GM18519 (cell line): ENCODE results near the gene FGFRL1.

ENCODE experiments used
- ATAC-seq: cut with Tn5 transposase; IDR thresholded peaks from one replicate; pipeline ENCODE4 v1.9.1; 2021; ENCODE audit warnings: mild to moderate bottlenecking, moderate library complexity; ENCODE audit not compliant: unreplicated experiment, low FRiP score

Gene FGFRL1

GRCh38 chr4:1011022-1011665, at the start of gene FGFRL1:
Gene FGFRL1 (plus strand): TSS chr4:1011626. CDS start chr4:1012486, 860 bp downstream.
- ATAC-seq, result no peak

GRCh38 chr4:962231-963208, 48.9 kb upstream of the FGFRL1 start:
- ATAC-seq, result no peak

GRCh38 chr4:963276-964225, 47.9 kb upstream of the FGFRL1 start:
- no peak for ATAC-seq

- ATAC-seq, result no peak
These were observed 46.9 kb upstream of the FGFRL1 start for GRCh38 chr4:964346-965025.

- no peak for ATAC-seq
These were observed 46.2 kb upstream of the FGFRL1 start for GRCh38 chr4:965048-965765.

- ATAC-seq, result no peak
These were observed 45.7 kb upstream of the FGFRL1 start for GRCh38 chr4:965766-966134.

- ATAC-seq, result no peak
These were observed 44.9 kb upstream of the FGFRL1 start for GRCh38 chr4:966266-967112.

- ATAC-seq, result no peak
These were observed 44.0 kb upstream of the FGFRL1 start for GRCh38 chr4:967113-968104.

GRCh38 chr4:968221-968620, 43.2 kb upstream of the FGFRL1 start:
- no peak for ATAC-seq

- no peak for ATAC-seq
These were observed 42.6 kb upstream of the FGFRL1 start for GRCh38 chr4:968621-969394.

- ATAC-seq, result no peak
These were observed 41.2 kb upstream of the FGFRL1 start for GRCh38 chr4:970046-970745.

- no peak for ATAC-seq
These were observed 40.4 kb upstream of the FGFRL1 start for GRCh38 chr4:970854-971520.

GRCh38 chr4:971666-972500, 39.5 kb upstream of the FGFRL1 start:
- no peak for ATAC-seq

- ATAC-seq, result no peak
These were observed 38.6 kb upstream of the FGFRL1 start for GRCh38 chr4:972651-973424.
